ENCODE measurements around the gene ELAVL4. TPM values are rescaled to one million over a fixed set of nuclear protein-coding genes. Genes with fewer than 3 reads are reported as not detected.

ELAVL4 gene
- total RNA-seq, 1 donor from 2014 or later = 4.1 TPM

DNA sequence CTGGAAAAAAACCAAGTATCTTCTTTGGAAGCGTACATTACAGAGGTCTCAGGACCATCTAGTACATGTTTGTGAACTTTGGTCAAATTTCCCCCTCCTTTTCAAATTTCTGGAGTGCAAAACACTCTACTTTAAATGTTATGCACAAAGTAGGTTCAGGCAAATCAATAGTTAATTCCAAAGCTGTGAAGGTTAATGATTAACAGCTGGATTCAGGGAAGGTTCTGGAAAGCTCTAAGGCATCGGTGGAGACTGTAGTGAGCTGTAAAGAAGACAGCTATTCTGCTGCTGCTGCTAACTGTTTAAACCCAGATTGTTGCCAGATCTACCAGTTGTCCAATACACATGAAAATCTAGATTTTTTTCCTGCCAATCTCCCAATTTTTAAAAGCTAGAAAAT is 70.9 kb downstream of the ELAVL4 start:
- no peak for DNase-seq (ENCODE audit: low spot score)

GRCh38 chr1:50180367-50180766 is 71.6 kb downstream of the ELAVL4 start:
- DNase-seq (ENCODE audit: low spot score) = no peak

DNA sequence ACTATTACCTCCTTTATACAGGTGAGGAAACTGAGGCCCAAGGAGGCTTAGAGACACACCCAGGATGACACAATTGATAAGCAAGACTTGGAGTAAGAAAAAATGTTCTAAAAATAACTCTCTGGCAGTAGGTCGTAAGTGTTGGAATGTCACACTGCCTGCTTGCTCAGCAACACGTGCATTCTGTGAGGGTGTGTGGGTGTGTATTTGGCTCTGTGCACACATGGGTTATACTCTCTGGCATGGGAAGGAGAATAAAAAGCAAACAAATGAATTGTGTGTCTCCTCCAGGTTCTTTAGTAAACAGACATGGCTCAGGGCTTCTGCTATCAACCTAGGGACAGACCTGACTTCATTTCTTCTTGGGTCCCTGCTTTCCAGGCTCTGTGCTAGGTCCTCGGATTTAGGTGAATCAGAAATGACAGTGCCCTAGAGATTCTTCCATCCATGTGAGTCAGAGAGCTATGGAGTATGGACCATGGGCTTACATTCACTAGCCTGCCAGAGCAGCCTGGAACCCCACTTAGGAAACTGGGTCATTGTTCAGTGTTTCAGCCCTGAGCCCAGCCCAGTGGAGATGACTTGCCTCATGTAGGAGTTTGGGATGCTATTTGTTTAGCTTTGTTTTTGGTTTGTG is 72.4 kb downstream of the ELAVL4 start:
- no peak for DNase-seq (ENCODE audit: low spot score)

- DNase-seq (ENCODE audit: low spot score) = no peak
These were observed 74.8 kb downstream of the ELAVL4 start for GRCh38 chr1:50183378-50184133.

GRCh38 chr1:50189369-50189768 is 80.6 kb downstream of the ELAVL4 start:
- no peak for DNase-seq (ENCODE audit: low spot score)

DNA sequence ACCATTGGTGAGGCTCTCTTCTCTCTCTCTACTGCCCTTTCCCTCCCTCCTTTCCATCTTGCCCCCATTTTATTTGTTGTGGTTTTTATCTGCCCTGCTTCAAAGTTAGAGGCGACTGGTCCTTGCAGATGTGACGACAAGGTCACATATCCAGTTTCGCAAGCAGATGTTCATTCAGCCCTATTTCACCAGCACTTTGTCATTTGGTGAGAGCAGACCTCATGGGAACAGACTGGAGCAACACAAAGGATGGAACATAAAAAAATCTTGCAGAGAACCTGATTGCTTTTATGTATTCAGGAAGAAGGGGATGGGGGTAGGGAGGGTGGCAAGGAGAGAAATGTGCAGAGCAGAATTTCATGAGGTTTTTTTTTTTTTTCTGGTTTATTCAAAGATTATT is 84.3 kb downstream of the ELAVL4 start:
- no peak for DNase-seq (ENCODE audit: low spot score)

DNA sequence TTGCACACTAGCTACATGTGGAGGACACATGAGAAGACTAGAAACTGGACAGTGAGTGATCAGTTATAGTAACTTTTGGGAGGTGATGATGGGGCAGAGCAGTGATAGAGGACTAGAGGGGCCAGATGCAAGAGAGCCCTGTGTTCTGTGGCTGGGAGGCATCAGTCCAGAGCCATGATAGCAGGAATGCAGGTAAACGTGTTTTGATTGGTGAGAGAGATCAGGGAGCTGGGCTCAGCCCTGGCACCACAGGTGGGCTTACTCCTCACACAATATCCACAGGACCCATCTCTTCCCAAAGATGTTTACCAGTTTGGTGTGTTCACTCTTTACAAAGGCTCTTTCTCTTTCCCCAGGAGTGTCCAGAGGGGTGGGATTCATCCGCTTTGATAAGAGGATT is 86.5 kb downstream of the ELAVL4 start:
- no peak for DNase-seq (ENCODE audit: low spot score)

GRCh38 chr1:50196081-50196480 is 87.4 kb downstream of the ELAVL4 start:
- DNase-seq (ENCODE audit: low spot score) = no peak

DNA sequence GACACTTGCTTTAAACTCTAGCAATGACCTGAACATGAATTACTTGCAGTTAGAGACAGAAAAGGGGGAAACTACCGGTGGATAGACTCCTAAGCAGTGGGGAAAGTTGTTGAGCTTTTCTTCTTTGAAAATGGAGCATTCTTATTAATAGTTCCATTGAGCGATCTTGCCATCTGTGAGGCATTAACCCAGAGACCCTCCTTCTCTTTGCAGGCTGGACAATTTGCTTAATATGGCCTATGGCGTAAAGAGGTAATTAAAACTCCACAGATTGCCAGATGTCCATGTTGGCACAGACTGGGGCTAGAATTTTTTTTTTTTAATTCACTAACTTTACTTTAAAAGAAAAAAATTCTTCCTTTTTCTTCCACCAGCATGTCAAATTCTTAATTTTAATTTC is 88.5 kb downstream of the ELAVL4 start:
- no peak for DNase-seq (ENCODE audit: low spot score)

DNA sequence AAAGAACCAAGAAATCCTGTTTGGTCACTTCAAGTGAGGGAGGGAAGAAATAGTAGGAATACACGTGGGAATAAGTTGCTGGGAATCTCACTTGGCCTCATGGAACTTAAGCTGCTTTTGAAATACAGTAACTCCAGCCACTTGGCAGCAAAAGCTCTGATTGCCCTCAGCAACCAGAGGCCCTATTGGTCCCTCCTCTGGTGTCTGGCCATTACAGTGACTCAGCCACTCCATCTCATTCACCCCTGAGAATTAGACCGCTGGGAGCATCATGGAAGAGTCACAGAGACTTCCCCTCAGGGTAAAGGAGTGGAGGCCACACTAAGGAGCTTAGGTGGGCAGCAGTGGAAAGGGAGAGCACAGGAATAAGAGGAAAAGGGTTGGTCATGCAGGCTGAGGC is 99.6 kb downstream of the ELAVL4 start:
- no peak for DNase-seq (ENCODE audit: low spot score)

DNA sequence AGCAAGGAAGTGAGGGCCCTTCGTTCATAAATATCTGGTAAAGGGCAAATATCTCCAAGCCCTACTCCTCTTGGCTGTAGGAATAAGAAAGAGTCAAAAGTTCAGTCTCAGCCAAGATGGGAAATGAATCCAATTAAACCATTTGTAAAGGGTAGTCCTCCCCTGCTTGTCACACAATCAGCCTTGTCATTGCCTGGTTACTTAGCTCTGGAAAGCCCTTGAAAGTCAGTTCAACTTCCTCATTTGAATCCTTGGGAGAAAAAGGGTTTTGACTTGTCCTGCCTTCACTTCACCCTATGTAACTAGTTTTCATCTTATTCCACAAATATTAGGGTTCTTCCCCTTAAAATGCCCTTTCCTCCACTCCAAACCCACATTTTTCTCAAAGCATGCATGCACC is 100.0 kb downstream of the ELAVL4 start:
- no peak for DNase-seq (ENCODE audit: low spot score)

GRCh38 chr1:50209749-50210148 is 101.0 kb downstream of the ELAVL4 start:
- DNase-seq (ENCODE audit: low spot score) = no peak

GRCh38 chr1:50213505-50213904 is 104.8 kb downstream of the ELAVL4 start:
- DNase-seq (ENCODE audit: low spot score) = no peak

GRCh38 chr1:50214717-50215116 is 106.0 kb downstream of the ELAVL4 start:
- no peak for DNase-seq (ENCODE audit: low spot score)

DNA sequence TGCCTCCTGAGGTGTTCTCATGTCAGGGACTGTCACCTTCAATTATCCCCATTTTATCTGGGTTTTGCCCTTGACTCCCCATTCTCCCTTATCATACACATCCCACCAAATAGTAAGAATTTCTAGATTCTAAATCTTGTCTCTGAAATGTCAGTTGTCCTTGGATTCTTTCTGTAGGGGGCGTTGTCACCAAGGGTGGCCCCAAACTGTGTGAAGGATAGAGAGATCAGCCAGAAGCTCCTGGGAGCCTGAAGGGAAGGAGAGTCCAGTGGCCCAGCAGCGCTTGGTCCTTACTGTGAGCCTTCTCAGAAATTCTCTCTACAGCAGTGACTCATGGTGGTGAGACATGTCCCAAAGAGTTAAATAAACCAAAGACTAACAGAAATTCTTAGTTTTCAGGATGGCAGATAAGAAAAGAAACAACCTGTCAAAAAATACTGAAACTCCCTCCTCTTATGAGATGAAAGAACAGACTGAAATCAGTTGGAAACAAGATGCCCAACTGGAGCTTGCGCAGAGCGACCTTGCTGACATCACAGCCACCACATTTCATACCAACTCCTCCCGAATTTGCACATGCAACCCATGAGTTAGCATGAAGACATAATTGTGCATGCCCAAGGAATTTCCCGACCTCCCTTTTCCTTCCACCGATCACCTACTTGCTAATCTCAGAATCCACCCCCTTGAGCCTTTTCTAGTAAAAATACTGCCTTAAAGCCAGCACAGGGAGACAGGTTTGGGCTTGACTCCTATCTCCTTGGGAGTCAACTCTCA is 109.8 kb downstream of the ELAVL4 start:
- DNase-seq (ENCODE audit: low spot score) = no peak

GRCh38 chr1:50228871-50229384 is 120.2 kb downstream of the ELAVL4 start:
- no peak for DNase-seq (ENCODE audit: low spot score)

- DNase-seq (ENCODE audit: low spot score) = no peak
These were observed 122.5 kb downstream of the ELAVL4 start for GRCh38 chr1:50231209-50231608.

GRCh38 chr1:50232336-50232735 is 123.6 kb downstream of the ELAVL4 start:
- no peak for DNase-seq (ENCODE audit: low spot score)

GRCh38 chr1:50236656-50237055 is 127.9 kb downstream of the ELAVL4 start:
- DNase-seq (ENCODE audit: low spot score) = no peak

- no peak for DNase-seq (ENCODE audit: low spot score)
These were observed 128.3 kb downstream of the ELAVL4 start for GRCh38 chr1:50237056-50237455.

- no peak for DNase-seq (ENCODE audit: low spot score)
These were observed 135.2 kb downstream of the ELAVL4 start for GRCh38 chr1:50243939-50244338.

- no peak for DNase-seq (ENCODE audit: low spot score)
These were observed 138.1 kb downstream of the ELAVL4 start for GRCh38 chr1:50246869-50247268.
